GM18951 (cell line): Measurements from ENCODE around the gene NHSL2.

Experiments
- POLR2A ChIP-seq: IDR thresholded peaks from 4 replicates; pipeline ENCODE4 v1.6.1; 2011; ENCODE audit warnings: mild to moderate bottlenecking; ENCODE audit not compliant: insufficient read length, insufficient read depth; ENCODE audit errors: extremely low read depth
- in situ Hi-C: fragments of 300-500 bp; cut with MboI; formaldehyde crosslinking; loops from one replicate; pipeline ENCODE4 v1.12.0; 2022; ENCODE audit warnings: low sequenced_read_pairs, mixed read lengths, inconsistent platforms; ENCODE audit not compliant: unreplicated experiment

Gene NHSL2

DNA sequence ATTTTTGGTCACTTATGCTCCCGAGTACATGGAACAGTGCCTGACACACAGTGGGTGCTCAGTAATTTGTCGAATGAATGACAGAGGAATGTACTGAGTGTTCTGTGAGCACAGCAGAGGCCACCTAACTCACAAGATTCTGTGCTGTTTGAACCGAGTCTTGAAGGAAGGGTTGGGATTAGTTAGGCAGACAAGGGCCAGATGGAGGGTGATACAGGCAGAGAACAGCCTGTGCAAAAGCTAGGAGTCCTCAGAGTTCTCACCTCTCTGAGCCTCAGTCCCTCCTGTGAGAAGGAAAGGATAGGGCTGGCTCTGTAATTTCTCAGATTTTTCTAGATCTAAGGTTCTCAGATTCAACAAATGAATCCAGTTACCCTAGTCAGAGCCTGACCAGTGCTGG lies 108.8 kb downstream of the NHSL2 start:
- in situ Hi-C loops = no loop called here

DNA sequence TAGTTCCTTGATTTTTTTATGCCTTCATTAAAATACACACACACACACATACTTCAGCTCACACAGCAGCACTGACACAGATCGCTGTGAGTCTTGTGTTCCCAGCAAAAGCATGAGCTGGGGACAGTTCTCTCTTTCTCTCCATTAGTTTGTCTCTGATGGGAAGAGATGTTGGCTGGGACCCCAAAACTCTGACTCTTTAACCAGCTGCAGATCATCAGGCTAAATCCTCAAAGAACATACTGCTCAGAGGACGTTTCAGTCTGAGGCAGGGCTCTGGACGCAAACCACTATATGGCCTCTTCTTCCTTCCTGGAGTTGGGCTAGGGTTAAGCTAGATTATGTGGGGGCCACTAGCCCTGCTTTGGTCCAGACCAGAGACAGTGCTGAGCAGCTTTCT lies 109.6 kb downstream of the NHSL2 start:
- TF ChIP-seq POLR2A = no peak
- in situ Hi-C loops = no loop called here

More for the DNA sequence above, 108.8 kb downstream of the NHSL2 start:
- no peak for TF ChIP-seq POLR2A

DNA sequence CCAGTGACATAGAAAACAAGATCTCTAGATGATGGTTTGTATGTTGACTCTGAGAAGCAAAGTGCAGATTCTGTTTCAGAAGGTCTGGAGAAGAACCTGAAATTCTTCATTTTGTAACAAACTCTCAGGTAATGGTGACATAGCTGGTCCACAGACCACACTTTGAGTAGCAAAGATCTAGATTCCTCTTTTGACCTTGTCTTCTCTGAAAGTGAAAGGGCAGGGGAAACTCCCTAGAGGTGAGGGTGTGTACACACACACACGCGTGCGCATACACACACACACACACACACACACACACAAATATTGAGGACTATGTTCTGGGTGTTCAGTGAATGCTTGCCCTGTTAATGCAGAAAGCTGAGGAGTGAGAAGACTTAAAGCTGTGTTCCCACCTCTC lies 110.1 kb downstream of the NHSL2 start:
- no peak for TF ChIP-seq POLR2A
- in situ Hi-C loops = no loop called here

DNA sequence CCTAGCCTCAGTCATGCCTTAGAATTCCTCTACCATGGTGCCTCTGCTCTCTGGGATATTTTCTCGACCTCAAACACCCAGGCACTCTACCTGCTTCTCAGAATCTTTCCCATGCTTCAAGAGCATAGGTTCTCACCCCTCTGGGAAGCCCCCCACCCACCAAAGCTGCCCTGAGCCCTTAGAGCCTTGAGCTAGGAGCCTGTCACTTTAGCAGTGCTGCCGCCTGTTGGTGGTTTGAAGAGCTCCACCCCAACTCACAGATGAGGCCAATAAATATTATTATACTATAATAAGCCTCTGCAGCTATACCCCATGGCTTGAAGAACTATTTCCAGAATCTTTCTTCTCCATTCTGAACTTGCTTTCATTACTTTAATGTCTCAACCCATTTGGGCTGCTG lies 111.3 kb downstream of the NHSL2 start:
- in situ Hi-C loops = no loop called here

DNA sequence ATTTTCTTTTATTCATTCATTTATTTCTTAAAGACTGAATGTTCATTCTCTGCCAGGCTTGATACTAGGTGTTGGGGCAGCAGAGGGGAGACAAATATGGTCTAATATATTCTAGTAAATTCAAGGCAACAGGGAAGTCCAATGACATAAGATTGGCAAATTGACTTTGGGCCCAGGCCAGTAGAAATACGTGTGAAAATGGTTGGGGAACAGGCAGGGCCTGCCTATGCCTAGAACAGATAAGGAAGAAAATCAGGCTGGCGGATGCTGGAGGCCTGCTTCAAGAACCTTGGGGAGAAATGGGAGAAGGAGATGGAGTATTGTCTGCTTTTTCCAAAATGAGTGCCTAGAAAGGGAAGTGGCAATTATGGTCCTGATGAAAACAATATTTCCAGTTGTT lies 112.4 kb downstream of the NHSL2 start:
- in situ Hi-C loops = no loop called here
- TF ChIP-seq POLR2A = no peak

More for the DNA sequence above, 111.3 kb downstream of the NHSL2 start:
- TF ChIP-seq POLR2A = no peak

DNA sequence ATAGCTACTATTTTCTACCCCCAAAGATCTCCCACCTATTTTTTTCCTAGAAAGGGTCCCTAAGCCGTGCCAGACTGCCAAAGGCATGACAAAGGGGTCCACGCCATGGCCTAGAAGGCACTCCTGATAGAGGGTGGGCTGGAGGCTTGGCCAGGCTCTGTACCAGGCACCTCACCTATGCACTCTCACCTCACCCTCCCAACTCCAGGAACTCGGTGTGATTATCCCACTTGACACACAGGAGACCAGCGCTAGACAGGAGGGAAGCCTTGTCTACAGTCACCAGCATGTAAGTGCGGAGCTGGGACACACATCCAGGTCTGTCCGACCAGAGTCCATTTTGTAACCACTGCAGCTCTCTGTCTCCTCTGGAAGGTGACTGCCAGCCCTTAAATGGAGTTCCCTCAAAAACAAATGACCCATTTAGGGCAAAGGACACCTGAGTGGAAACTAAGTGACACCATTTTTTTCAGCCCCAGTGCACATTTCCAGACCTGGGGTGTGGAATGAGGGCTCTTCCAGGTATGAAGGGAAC lies 114.7 kb downstream of the NHSL2 start:
- in situ Hi-C loops = no loop called here
- no peak for TF ChIP-seq POLR2A

DNA sequence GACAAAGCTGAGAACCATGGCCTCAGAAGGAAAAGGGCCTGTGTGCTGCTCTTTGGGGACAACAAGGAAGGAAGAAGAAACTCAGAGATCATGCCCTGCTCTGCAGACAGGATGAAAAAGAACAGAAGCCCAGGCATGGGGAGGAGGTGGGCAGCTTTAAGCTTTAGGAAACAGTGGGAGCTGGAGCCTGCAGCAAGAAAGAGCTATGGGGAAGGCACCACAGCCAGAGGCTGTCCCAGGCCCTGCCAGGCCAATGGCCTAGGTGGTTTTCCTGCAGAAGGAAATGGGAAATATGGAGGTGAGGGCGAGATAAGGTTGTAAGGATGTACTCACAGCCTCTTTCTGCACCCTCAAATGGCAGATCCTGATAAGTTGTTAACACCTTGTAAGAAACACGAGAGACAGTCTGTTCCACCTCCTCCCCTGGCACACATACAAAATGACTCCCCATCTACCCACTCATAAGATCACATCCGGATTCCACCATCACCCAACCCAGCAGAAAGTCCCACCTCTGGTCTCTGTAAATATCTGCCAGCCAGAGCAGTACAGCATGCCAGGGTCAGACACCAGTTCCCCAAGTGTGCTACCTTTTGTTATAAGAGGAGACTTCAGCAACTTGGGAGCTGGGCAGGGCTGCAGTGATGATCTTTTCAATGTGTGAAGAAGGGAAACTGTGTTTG lies 115.8 kb downstream of the NHSL2 start:
- in situ Hi-C loops = no loop called here
- TF ChIP-seq POLR2A = no peak

DNA sequence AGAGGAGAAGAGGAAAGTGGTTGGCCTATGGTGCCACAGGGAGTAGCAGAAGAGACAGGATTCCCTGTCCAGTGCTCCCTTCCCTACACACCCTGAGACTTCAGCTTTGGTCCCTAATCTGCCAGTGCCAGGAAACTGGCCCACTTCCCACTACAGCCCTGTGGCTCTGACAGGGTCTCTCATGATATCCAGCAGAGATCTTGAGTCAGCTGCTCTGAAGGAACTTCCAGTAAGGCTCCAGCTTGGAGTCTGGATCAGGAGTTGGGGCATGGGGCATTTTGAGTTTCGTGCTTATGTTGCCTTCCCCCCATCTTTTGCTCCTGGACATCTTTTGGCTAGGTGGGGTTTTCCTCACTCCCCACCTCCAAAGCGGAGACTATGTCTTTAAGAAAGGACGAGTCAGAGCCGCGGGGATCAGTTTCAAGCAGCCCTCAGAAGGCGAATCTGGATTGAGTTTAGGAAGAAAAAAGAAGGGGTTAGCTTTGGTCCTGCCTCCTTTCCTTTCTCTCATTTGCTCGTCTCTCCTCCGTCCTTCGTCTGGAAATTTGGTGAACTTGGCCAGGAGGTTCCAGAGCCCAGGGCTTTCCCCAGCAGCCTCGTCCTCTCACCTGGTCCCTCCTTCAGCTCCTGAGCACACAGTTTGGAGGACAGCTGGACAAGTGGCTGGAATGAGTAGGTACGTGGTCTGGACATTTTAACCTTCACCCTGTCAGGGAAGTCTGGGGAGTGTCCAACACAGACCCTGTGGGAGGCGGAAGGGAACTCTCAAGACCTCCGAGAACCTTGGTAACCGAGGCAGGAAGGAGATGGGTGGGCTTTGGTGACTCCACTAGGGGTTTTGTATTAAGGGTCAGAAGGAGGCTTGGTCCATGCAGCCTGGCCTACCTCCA lies 116.6 kb downstream of the NHSL2 start:
- in situ Hi-C loops = no loop called here
- no peak for TF ChIP-seq POLR2A

DNA sequence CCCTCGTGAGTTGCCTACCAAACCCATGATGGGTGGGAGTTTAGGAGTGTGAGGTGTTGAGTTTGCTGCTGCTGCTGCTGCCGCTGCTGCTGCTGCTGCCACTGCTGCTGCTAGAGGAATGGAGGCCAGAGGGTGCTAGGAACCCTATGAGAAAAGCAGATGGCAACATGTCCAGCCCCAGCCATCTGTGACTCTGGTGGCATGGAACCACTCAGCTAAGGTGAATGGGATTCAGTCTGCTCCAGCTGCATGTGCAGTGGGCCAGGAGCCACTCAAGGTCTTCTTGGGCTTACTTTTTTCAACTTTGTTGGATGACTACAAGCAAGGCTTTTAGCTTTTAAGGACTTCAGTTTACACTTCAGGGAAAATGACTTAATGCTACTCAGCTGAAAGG lies 117.3 kb downstream of the NHSL2 start:
- TF ChIP-seq POLR2A = no peak

DNA sequence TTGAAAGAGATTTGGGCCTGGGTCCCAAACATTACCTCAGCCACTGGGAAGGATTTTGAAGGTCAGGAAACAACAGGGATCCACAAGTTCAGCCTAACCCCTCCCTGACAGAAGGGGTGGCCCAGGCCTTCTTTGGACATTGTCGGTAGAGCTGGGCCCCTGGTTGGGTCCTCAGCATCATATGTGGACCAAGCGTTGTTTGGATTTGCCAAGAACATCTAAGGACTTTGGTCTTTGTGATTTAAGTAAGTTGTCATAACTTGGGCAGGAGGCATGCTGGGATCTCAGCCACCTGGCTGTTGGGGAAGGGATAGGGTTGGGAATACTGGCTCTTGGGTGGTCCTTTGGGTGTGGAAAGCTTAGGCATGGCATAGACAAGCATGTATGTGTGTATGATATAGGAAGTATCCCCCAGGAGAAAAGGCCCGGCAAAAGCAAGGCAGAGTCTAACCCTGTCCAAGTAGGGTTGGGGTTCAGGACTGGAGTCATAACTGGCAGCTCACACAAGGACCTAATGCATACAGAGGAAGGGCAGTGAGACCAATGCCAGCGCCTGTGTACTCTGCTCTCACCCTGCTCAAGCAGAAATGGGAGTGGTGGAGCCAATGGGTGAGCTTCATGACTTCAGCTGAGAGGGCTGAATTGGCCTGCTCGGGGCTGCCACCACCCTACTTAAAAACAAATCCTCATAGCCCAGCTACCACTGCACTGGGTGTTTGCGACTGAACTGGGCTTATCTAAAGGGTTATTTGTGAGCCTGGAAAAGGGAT lies 118.2 kb downstream of the NHSL2 start:
- no peak for TF ChIP-seq POLR2A
- in situ Hi-C loops = no loop called here

More for the DNA sequence above, 117.3 kb downstream of the NHSL2 start:
- in situ Hi-C loops = no loop called here

DNA sequence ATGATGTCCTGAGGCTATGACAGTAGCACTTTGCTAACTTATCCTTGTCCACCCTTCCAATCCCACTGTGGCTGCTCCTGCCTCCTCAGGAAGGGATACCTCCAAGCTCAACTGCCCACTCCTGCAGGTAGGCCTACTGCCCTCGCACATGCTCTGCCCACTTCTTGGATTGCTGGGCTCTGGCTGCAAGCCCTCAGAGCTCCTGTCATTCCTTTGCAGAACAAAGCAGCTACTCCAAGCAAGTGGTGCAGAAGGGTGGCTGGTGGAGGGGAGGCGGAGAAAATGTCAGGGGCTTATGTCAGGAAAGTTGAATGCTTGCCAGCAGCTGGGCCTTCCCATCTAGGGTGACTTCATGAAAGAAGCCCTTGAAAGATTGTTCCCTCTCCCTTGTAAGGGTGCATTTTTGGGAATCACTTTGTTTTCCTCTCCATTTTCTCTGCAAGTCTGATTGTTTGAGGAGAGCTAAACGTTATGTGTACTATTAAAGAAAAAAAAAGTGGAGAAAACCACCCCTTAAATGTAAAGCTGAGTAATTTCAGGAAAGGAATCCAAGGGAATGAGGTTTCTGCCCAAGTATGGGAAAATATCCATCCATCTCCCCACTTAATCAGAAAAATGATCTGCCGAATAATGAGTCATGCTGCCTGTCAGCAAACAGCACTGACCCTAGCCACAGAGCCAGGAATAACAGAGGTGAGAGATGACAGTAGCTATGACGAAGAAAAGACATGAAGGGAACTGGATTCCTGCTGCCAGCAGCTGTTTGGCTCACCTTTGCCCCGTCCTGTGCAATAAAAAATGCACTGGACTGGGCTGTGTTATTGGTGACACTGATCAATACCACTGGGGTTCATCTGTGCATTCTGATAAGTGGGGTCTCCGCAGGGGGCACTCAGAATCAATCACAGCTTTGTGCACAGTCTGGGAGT lies 119.1 kb downstream of the NHSL2 start:
- TF ChIP-seq POLR2A = no peak
- in situ Hi-C loops = no loop called here

DNA sequence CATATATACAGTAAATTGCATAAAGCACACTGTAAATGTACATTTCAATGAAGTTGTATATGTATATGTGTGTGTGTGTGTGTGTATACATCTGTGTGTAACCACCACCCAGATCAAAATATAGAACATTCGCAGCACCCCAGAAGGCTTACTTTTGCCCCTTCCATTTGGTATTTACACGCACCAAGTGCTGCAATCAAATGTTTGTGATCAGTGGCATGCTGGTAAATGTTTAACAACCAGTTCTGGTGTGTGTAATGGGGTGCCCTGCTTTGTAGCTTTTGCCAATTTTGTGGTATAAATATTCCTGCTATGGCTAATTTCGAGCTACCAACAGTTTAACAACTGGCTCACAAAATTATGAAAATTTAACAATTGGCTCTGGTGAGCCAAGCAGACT lies 119.8 kb downstream of the NHSL2 start:
- in situ Hi-C loops = no loop called here

More for the DNA sequence above, 119.8 kb downstream of the NHSL2 start:
- no peak for TF ChIP-seq POLR2A
